Sigmoid colon (tissue), 7 donors: ENCODE measurements around the gene LHFPL2. TPM values are rescaled to one million over a fixed set of nuclear protein-coding genes. Genes with fewer than 3 reads are reported as not detected.

Experiments
- DNase-seq: peaks from one replicate; pipeline ENCODE4 v3.0.0-alpha.2; 2019
- H3K27ac ChIP-seq, 4 donors: fragments of 200-600 bp; sonication (generic); one replicate each; pipeline ENCODE4 v1.5.1; 2016 to 2019; ENCODE audit warnings: mild to moderate bottlenecking in 1 of 4
- H3K27me3 ChIP-seq, 3 donors: fragments of 200-600 bp; sonication (generic); one replicate each; pipeline ENCODE4 v1.5.1; 2019; ENCODE audit warnings: mild to moderate bottlenecking in 1 of 3
- H3K36me3 ChIP-seq, 4 donors: fragments of 200-600 bp; sonication (generic); one replicate each; pipeline ENCODE4 v1.5.1; 2016 to 2019
- H3K4me1 ChIP-seq, 4 donors: fragments of 200-600 bp; sonication (generic); one replicate each; pipeline ENCODE4 v1.5.1; 2017 to 2019
- H3K4me3 ChIP-seq, 4 donors: fragments of 200-600 bp; sonication (generic); one replicate each; pipeline ENCODE4 v1.5.1; 2017 to 2019; ENCODE audit warnings: mild to moderate bottlenecking in 2 of 4, moderate library complexity in 1 of 4
- H3K9me3 ChIP-seq, 4 donors: fragments of 200-600 bp in 3 of 4; sonication (generic) in 3 of 4; one replicate each; pipeline versions ENCODE4 v1.5.1 to v1.6.1; 2013 to 2019
- EP300 ChIP-seq, 4 donors: sonication (generic); formaldehyde crosslinking; IDR thresholded peaks; one replicate each; pipeline ENCODE4 v1.6.1; 2017; ENCODE audit warnings: antibody characterized with exemption in 4 of 4
- POLR2A ChIP-seq, 2 donors: fragments of 450-650 bp; IDR thresholded peaks; one replicate each; pipeline ENCODE4 v1.6.1; 2016; ENCODE audit warnings: antibody characterized with exemption in 2 of 2, mild to moderate bottlenecking in 2 of 2, moderate library complexity in 2 of 2
- POLR2AphosphoS5 ChIP-seq, 4 donors: sonication (generic); formaldehyde crosslinking; IDR thresholded peaks; one replicate each; pipeline ENCODE4 v1.6.1; 2017; ENCODE audit warnings: antibody characterized with exemption in 4 of 4
- WGBS, 2 donors: extraction: QIAGEN DNeasy Blood & Tissue Kit; methylation state at CpG; one replicate each; pipeline ENCODE4 v1.1.7; 2013; 5-methylcytosine and 5-hydroxymethylcytosine counted together
- intact Hi-C: fragments of 100-400 bp; cut with DNase I; formaldehyde crosslinking; loops from one replicate; pipeline ENCODE4 v1.15.1; 2023
- polyA plus RNA-seq, 3 donors: library from polyadenylated mRNA; stranded (reverse); fragments of 200-250 nt; gene quantifications; one replicate each; pipeline ENCODE4 v1.2.3, GENCODE V29; 2013
- total RNA-seq, 4 donors: library from RNA; depleted of rRNA; stranded (reverse); fragments of >200 nt; gene quantifications; one replicate each; pipeline ENCODE4 v1.1.0, GENCODE V29; 2016
- TF ChIP-seq, protein P1 (sequence below), 4 experiments: fragments of 450-650 bp in 3 of 4; fragments of 200-600 bp in 1 of 4; IDR thresholded peaks; one replicate each; pipeline ENCODE4 v1.5.1; 2016 to 2019; ENCODE audit warnings: antibody characterized with exemption in 4 of 4, mild to moderate bottlenecking in 3 of 4, moderate library complexity in 2 of 4
- donor health status: healthy with polysubstance abuse.
- donor health status: Bipolar disorder and iron deficiency.
- donor health status: healthy.

LHFPL2 gene
- total and polyA plus RNA-seq, 7 donors = 10.8 to 34.9 (median 21.4) TPM

DNA sequence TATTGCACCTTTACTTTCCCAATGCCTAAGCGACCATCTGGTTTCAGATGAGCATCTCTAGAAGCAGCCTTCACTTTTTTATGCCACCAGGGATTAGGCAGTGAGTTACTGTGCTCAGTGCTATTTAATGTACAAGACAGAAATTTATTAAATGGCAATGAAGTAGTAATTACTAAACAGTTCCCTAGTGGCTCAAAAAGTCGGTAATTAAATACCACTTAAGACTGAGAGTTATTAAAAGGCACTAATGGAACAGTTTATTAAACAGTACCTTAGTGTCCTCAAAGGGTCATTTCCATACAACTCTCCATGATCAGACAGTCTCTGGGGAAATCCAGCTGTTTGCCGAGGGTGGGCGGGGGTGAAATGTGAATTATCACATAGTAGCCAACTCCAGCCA, 42.3 kb downstream of the LHFPL2 start:
- Histone ChIP-seq H3K9me3 (no peaks in the 10 kb centered on the region), H3K4me1 (peaks cover 0 to 73% (median 68%) of the 10 kb centered on the region in 4 donors), H3K27ac (peak overlapping the region in 3 of 4 donors; percentile 61 to 91 (median 71)), H3K27me3 (no peaks in the 10 kb centered on the region), H3K4me3 (no peak overlapping the region), H3K36me3 (no peaks in the 10 kb centered on the region)
- intact Hi-C loops = no loop called here
- 85 to 90% methylated on average over 4 of the region's 4 CpGs for WGBS, 2 donors
- TF ChIP-seq POLR2AphosphoS5 (IDR thresholded peaks at IDR 0.05) (no peak), EP300 (IDR thresholded peaks at IDR 0.05) (no peak), POLR2A (IDR thresholded peaks at IDR 0.05) (no peak)
- TF ChIP-seq, protein P1, sequence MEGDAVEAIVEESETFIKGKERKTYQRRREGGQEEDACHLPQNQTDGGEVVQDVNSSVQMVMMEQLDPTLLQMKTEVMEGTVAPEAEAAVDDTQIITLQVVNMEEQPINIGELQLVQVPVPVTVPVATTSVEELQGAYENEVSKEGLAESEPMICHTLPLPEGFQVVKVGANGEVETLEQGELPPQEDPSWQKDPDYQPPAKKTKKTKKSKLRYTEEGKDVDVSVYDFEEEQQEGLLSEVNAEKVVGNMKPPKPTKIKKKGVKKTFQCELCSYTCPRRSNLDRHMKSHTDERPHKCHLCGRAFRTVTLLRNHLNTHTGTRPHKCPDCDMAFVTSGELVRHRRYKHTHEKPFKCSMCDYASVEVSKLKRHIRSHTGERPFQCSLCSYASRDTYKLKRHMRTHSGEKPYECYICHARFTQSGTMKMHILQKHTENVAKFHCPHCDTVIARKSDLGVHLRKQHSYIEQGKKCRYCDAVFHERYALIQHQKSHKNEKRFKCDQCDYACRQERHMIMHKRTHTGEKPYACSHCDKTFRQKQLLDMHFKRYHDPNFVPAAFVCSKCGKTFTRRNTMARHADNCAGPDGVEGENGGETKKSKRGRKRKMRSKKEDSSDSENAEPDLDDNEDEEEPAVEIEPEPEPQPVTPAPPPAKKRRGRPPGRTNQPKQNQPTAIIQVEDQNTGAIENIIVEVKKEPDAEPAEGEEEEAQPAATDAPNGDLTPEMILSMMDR (IDR thresholded peaks at IDR 0.05) = no peak
- DNase-seq = no peak

DNA sequence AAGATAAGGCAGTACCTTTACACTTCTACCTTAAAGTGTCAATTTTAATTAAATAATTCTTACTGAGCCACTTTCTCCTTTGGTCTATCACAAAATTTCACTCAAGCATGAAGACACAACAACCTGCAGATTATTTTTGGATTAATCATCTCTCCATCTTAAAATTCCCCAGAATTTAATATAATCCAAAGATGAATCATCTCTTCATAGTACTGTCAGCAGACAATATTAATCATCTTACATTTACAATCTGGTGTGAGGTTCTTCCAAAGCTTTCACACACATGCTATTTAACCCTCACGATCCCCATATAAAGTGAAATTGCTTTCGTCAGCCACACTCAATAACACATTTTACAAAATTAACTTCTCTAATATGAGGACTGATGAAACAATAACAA, 43.0 kb downstream of the LHFPL2 start:
- H3K9me3 ChIP-seq = no peaks in the 10 kb centered on the region
- H3K4me1 ChIP-seq = peaks cover 0 to 73% (median 68%) of the 10 kb centered on the region in 4 donors
- DNase-seq = no peak
- peak overlapping the region in 3 of 4 donors; percentile 61 to 91 (median 71) for H3K27ac ChIP-seq
- intact Hi-C loops = no loop called here
- no peak overlapping the region for H3K4me3 ChIP-seq
- TF ChIP-seq POLR2A (IDR thresholded peaks at IDR 0.05) (no peak), POLR2AphosphoS5 (IDR thresholded peaks at IDR 0.05) (no peak), EP300 (IDR thresholded peaks at IDR 0.05) (no peak)
- TF ChIP-seq, protein P1 (IDR thresholded peaks at IDR 0.05) = no peak
- no peaks in the 10 kb centered on the region for H3K36me3 ChIP-seq
- no peaks in the 10 kb centered on the region for H3K27me3 ChIP-seq
- WGBS, 2 donors = 90 to 95% methylated on average over 2 of the region's 2 CpGs

DNA sequence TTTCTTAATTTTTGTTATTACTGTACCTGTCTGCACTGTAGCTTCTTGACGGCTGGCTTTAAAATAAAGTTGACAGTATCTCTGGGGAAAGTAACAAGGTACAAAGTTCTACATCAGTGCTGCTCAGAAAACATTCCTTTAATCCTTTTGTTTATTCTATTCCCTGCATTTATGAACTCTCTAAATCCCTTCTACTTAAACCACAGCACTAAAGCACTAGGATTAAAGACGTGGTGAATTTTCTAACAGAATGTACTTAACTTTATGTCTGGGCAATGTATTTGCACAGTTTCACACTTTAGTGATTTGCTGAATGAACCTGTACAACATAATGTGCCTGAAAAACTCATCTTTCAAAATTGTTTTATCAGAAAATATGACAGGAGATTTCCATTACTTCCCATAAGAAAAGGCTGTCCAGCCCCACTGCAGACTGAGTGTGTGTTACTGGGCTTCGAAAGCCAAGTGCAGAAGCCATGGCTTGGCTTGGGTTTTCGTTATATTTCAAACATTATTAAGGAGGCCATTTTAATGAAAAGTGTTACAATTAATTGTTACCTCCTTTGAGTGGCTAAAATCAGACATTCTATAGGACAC, 43.8 kb downstream of the LHFPL2 start:
- Histone ChIP-seq H3K36me3 (no peaks in the 10 kb centered on the region), H3K4me1 (peaks cover 0 to 73% (median 66%) of the 10 kb centered on the region in 4 donors), H3K4me3 (no peak overlapping the region), H3K27me3 (no peaks in the 10 kb centered on the region), H3K27ac (peak overlapping the region; percentile 20 to 91 (median 66)), H3K9me3 (no peaks in the 10 kb centered on the region)
- TF ChIP-seq POLR2AphosphoS5 (IDR thresholded peaks at IDR 0.05) (peak in 2 of 4 donors; percentile 46 to 50), EP300 (IDR thresholded peaks at IDR 0.05) (no peak)
- TF ChIP-seq, protein P1 (IDR thresholded peaks at IDR 0.05) = no peak
- intact Hi-C loops = no loop called here
- 47 to 62% methylated on average over 4 of the region's 4 CpGs for WGBS, 2 donors
- no peak for DNase-seq

DNA sequence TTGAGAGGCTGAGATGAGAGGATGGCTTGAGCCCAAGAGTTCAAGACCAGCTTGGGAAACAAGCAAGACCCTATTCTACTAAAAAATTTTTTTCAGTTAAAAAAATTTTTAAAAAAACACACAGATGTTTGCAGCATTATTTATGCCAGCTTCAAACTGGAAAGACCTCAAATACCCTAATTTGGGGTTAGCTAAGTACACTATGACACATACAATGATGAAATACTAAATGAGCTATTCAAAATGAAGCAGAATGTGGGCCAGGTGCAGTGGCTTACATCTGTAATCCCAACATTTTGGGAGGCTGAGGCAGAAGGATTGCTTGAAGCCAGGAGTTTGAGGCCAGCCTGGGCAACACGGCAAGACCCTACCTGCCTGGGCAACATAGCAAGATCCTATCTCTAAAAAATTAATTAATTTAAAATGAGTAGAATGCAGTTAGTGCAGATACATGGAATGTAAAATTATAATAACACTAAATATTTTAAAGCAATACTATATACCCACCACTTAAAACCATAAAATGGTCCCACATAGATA, 44.9 kb downstream of the LHFPL2 start:
- 94 to 96% methylated on average over 1 of the region's 1 CpG for WGBS, 2 donors
- Histone ChIP-seq H3K4me1 (peaks cover 0 to 77% (median 57%) of the 10 kb centered on the region in 4 donors), H3K36me3 (no peaks in the 10 kb centered on the region), H3K9me3 (no peaks in the 10 kb centered on the region), H3K27me3 (no peaks in the 10 kb centered on the region), H3K27ac (peak overlapping the region in 3 of 4 donors; percentile 61 to 91 (median 71)), H3K4me3 (no peak overlapping the region)
- TF ChIP-seq, protein P1 (IDR thresholded peaks at IDR 0.05) = no peak
- no peak for TF ChIP-seq POLR2AphosphoS5 (IDR thresholded peaks at IDR 0.05)
- no peak for TF ChIP-seq POLR2A (IDR thresholded peaks at IDR 0.05)
- no peak for TF ChIP-seq EP300 (IDR thresholded peaks at IDR 0.05)
- DNase-seq = no peak
- intact Hi-C loops = no loop called here
